K562 (cell line): ENCODE data around the gene NME2. TPM values are rescaled to one million over a fixed set of nuclear protein-coding genes. Genes with fewer than 3 reads are reported as not detected.

Experiments
- polyA plus RNA-seq, 8 experiments: library from polyadenylated mRNA; depleted of rRNA in 4 of 8; stranded (reverse) in 5 of 8; unstranded in 3 of 8; fragments of >200 nt; fragmentation: Nextera tagmentation in 2 of 8; fragmentation: Illumina TruSeq in 1 of 8; extraction: Ambion mirVana in 2 of 8; extraction: Trizol in 1 of 8; gene quantifications; 2 replicates each; pipeline versions ENCODE4 v1.2.1 to v1.2.3, GENCODE V29; 2011 to 2014; ENCODE audit warnings: inconsistent platforms in 1 of 8, missing spikeins in 1 of 8
- total RNA-seq, 7 experiments: library from RNA; depleted of rRNA in 6 of 7; stranded (reverse); fragments of >200 nt in 6 of 7; fragmentation: Illumina TruSeq in 2 of 7; extraction: Trizol in 2 of 7; gene quantifications; 2 replicates each; pipeline versions ENCODE4 v1.2.1 to v1.2.3, GENCODE V29; 2011 to 2021; ENCODE audit warnings: low replicate concordance in 1 of 7

The NME2 gene
- total and polyA plus RNA-seq, 9 of the 15 experiments (the other 6 are each of a cell fraction or from before 2014, with no cell fraction given): 684 to 1,202 (median 924) TPM

Other genes with a start within 250 kb of the NME2 start
- gene SPAG9, start 45.5 kb upstream of the NME2 start, total RNA-seq (2014; rRNA removed): 41.8 and 53.8 TPM in 2 replicates
- 87.8 and 101 TPM in 2 replicates for gene SPAG9, start 45.5 kb upstream of the NME2 start, total RNA-seq (2014; rRNA removed; fragmentation: Illumina TruSeq; extraction: Trizol)
- 79.7 and 99.2 TPM in 2 replicates for gene SPAG9, start 45.5 kb upstream of the NME2 start, total RNA-seq (2015; rRNA removed; fragmentation: Illumina TruSeq; extraction: Trizol)
- gene SPAG9, start 45.5 kb upstream of the NME2 start, total RNA-seq (2021): 61.5 and 65.1 TPM in 2 replicates
- gene SPAG9, start 45.5 kb upstream of the NME2 start, polyA plus RNA-seq (2011; rRNA removed): 62.1 and 65.8 TPM in 2 replicates
- gene SPAG9, start 45.5 kb upstream of the NME2 start, polyA plus RNA-seq (2014; fragmentation: Illumina TruSeq; extraction: Trizol): 58.2 and 59.8 TPM in 2 replicates
- 10 to 100 TPM; 12.2 to 15.2 TPM for gene SPAG9, start 45.5 kb upstream of the NME2 start, polyA plus RNA-seq (2014; fragmentation: Nextera tagmentation; extraction: Ambion mirVana)
- gene SPAG9, start 45.5 kb upstream of the NME2 start, polyA plus RNA-seq (2014; rRNA removed): 34.8 and 42.7 TPM in 2 replicates
- gene NME1, start 12.9 kb upstream of the NME2 start, total RNA-seq (2014; rRNA removed): 478 and 508 TPM in 2 replicates
- 502 and 525 TPM in 2 replicates for gene NME1, start 12.9 kb upstream of the NME2 start, total RNA-seq (2014; rRNA removed; fragmentation: Illumina TruSeq; extraction: Trizol)
- 436 and 449 TPM in 2 replicates for gene NME1, start 12.9 kb upstream of the NME2 start, total RNA-seq (2015; rRNA removed; fragmentation: Illumina TruSeq; extraction: Trizol)
- 479 and 509 TPM in 2 replicates for gene NME1, start 12.9 kb upstream of the NME2 start, total RNA-seq (2021)
- 571 and 796 TPM in 2 replicates for gene NME1, start 12.9 kb upstream of the NME2 start, polyA plus RNA-seq (2011; rRNA removed)
- 598 and 604 TPM in 2 replicates for gene NME1, start 12.9 kb upstream of the NME2 start, polyA plus RNA-seq (2014; fragmentation: Illumina TruSeq; extraction: Trizol)
- 1,000 to 10,000 TPM; 1,450 to 1,588 TPM for gene NME1, start 12.9 kb upstream of the NME2 start, polyA plus RNA-seq (2014; fragmentation: Nextera tagmentation; extraction: Ambion mirVana)
- 670 and 766 TPM in 2 replicates for gene NME1, start 12.9 kb upstream of the NME2 start, polyA plus RNA-seq (2014; rRNA removed)
- 9.5 and 11.0 TPM in 2 replicates for gene MBTD1, start 93.6 kb downstream of the NME2 start, total RNA-seq (2014; rRNA removed)
- 16.4 and 18.8 TPM in 2 replicates for gene MBTD1, start 93.6 kb downstream of the NME2 start, total RNA-seq (2014; rRNA removed; fragmentation: Illumina TruSeq; extraction: Trizol)
- gene MBTD1, start 93.6 kb downstream of the NME2 start, total RNA-seq (2015; rRNA removed; fragmentation: Illumina TruSeq; extraction: Trizol): 11.7 and 12.4 TPM in 2 replicates
- 16.0 and 16.8 TPM in 2 replicates for gene MBTD1, start 93.6 kb downstream of the NME2 start, total RNA-seq (2021)
- gene MBTD1, start 93.6 kb downstream of the NME2 start, polyA plus RNA-seq (2011; rRNA removed): 19.2 and 26.3 TPM in 2 replicates
- 16.3 and 17.0 TPM in 2 replicates for gene MBTD1, start 93.6 kb downstream of the NME2 start, polyA plus RNA-seq (2014; fragmentation: Illumina TruSeq; extraction: Trizol)
- 1 to 10 TPM; 2.1 to 2.8 TPM for gene MBTD1, start 93.6 kb downstream of the NME2 start, polyA plus RNA-seq (2014; fragmentation: Nextera tagmentation; extraction: Ambion mirVana)
- 13.3 and 15.6 TPM in 2 replicates for gene MBTD1, start 93.6 kb downstream of the NME2 start, polyA plus RNA-seq (2014; rRNA removed)
- 66.7 and 72.3 TPM in 2 replicates for gene UTP18, start 94.1 kb downstream of the NME2 start, total RNA-seq (2014; rRNA removed)
- 99.2 and 108 TPM in 2 replicates for gene UTP18, start 94.1 kb downstream of the NME2 start, total RNA-seq (2014; rRNA removed; fragmentation: Illumina TruSeq; extraction: Trizol)
- 84.1 and 84.4 TPM in 2 replicates for gene UTP18, start 94.1 kb downstream of the NME2 start, total RNA-seq (2015; rRNA removed; fragmentation: Illumina TruSeq; extraction: Trizol)
- gene UTP18, start 94.1 kb downstream of the NME2 start, total RNA-seq (2021): 72.0 and 79.8 TPM in 2 replicates
- 48.8 and 72.9 TPM in 2 replicates for gene UTP18, start 94.1 kb downstream of the NME2 start, polyA plus RNA-seq (2011; rRNA removed)
- 57.5 and 63.1 TPM in 2 replicates for gene UTP18, start 94.1 kb downstream of the NME2 start, polyA plus RNA-seq (2014; fragmentation: Illumina TruSeq; extraction: Trizol)
- gene UTP18, start 94.1 kb downstream of the NME2 start, polyA plus RNA-seq (2014; fragmentation: Nextera tagmentation; extraction: Ambion mirVana): 10 to 100 TPM; 31.1 to 31.4 TPM
- 65.0 and 65.7 TPM in 2 replicates for gene UTP18, start 94.1 kb downstream of the NME2 start, polyA plus RNA-seq (2014; rRNA removed)